ENCODE data around the gene NHEJ1.

Gene NHEJ1

GRCh38 chr2:219030177-219030940 lies 130.3 kb downstream of the NHEJ1 start:
- DNase-seq (ENCODE audit: low read depth in 2 of 2): no peak
- no peak overlapping the region for H3K4me3 ChIP-seq (replicated peaks in 1 of 2; ENCODE audit: low read depth in 2 of 2, low read length in 2 of 2)
- no peak for TF ChIP-seq CTCF (IDR thresholded peaks at IDR 0.05; ENCODE audit: low read depth, low read length)

GRCh38 chr2:219029829-219030165 lies 130.8 kb downstream of the NHEJ1 start:
- TF ChIP-seq CTCF (IDR thresholded peaks at IDR 0.05; ENCODE audit: low read depth, low read length): peak; percentile 96
- DNase-seq (ENCODE audit: low read depth in 2 of 2): peak; percentile 80 to 82
- no peak overlapping the region for H3K4me3 ChIP-seq (replicated peaks in 1 of 2; ENCODE audit: low read depth in 2 of 2, low read length in 2 of 2)

GRCh38 chr2:219028996-219029828 lies 131.4 kb downstream of the NHEJ1 start:
- TF ChIP-seq CTCF (IDR thresholded peaks at IDR 0.05; ENCODE audit: low read depth, low read length): no peak

GRCh38 chr2:219028141-219028540 lies 132.5 kb downstream of the NHEJ1 start:
- no peak for TF ChIP-seq CTCF (IDR thresholded peaks at IDR 0.05; ENCODE audit: low read depth, low read length)
- no peak for DNase-seq (ENCODE audit: low read depth in 2 of 2)
- H3K4me3 ChIP-seq (replicated peaks in 1 of 2; ENCODE audit: low read depth in 2 of 2, low read length in 2 of 2): no peak overlapping the region

More at GRCh38 chr2:219028996-219029828, 131.4 kb downstream of the NHEJ1 start:
- DNase-seq (ENCODE audit: low read depth in 2 of 2): no peak
- H3K4me3 ChIP-seq (replicated peaks in 1 of 2; ENCODE audit: low read depth in 2 of 2, low read length in 2 of 2): no peak overlapping the region

GRCh38 chr2:219027511-219028055 lies 133.0 kb downstream of the NHEJ1 start:
- TF ChIP-seq CTCF (IDR thresholded peaks at IDR 0.05; ENCODE audit: low read depth, low read length): no peak
- no peak overlapping the region for H3K4me3 ChIP-seq (replicated peaks in 1 of 2; ENCODE audit: low read depth in 2 of 2, low read length in 2 of 2)
- DNase-seq (ENCODE audit: low read depth in 2 of 2): no peak

- H3K4me3 ChIP-seq (replicated peaks in 1 of 2; ENCODE audit: low read depth in 2 of 2, low read length in 2 of 2): no peak overlapping the region
- TF ChIP-seq CTCF (IDR thresholded peaks at IDR 0.05; ENCODE audit: low read depth, low read length): no peak
- no peak for DNase-seq (ENCODE audit: low read depth in 2 of 2)
These were observed 133.7 kb downstream of the NHEJ1 start for GRCh38 chr2:219026946-219027345.
